ENCODE measurements around the gene ARHGAP18.
A peak's percentile ranks its signal among the peaks of the same experiment; 100 is the strongest.

Gene ARHGAP18

GRCh38 chr6:129631070-129631469 is 78.9 kb downstream of the ARHGAP18 start:
- no peak for DNase-seq
- TF ChIP-seq POLR2A (IDR thresholded peaks at IDR 0.05; ENCODE audit: low read length): no peak
- TF ChIP-seq GATA1 (IDR thresholded peaks at IDR 0.05; ENCODE audit: low read depth, low read length): no peak

DNA sequence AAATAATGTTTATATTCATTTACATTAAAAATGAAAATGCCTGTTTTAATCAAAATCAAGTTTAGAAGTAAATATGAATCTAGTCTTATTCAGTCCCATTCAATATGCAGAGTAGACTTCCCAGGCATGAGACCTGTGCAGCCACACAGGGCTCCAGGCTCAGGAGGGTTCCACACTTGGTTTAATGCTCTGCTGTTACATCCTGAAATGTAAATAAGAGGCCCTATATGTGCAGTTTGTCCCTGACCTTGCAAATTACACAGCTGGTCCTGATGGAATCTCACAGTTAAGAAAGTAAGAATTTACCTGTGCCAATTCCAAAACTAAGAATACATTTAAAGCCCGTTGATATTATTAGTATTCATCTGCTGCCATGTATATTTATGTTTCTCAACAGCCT is 79.4 kb downstream of the ARHGAP18 start:
- TF ChIP-seq POLR2A (IDR thresholded peaks at IDR 0.05; ENCODE audit: low read length) (no peak), GATA1 (IDR thresholded peaks at IDR 0.05; ENCODE audit: low read depth, low read length) (no peak)
- no peak for DNase-seq

DNA sequence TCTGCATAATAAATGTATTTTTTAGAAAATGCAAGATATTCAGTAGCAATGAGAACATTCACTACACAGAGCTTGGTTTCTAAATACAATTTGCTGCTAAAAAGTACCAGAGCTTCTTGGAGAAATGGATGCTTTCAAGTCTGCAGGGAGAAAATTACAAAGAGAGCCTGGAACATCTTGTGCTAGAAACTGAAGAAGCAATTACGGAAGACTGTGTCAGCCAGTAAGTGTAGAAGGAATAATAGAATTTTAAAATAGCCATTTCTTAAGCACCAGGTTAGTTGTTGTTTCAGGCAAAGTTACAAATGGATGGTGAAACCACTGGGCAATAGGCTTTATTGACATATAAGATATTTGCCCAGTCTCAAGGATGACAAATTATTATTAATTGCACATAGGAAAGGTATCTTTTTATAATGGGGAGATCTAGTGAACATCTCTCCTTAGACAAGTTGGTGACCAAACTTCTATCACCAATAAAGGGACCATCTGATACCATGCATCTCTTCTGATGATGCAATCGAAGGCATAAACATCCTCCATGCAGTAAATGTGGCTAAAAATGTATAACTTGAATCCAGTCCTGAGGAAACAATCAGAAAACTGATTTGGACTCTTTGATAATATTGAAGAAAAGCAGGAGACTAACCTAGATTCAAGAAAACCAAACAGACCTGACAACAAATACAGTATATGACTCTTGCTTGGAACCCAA is 81.7 kb downstream of the ARHGAP18 start:
- TF ChIP-seq POLR2A (IDR thresholded peaks at IDR 0.05; ENCODE audit: low read length) (no peak), GATA1 (IDR thresholded peaks at IDR 0.05; ENCODE audit: low read depth, low read length) (no peak)
- peak in 1 of 2 experiments; percentile 26 for DNase-seq

DNA sequence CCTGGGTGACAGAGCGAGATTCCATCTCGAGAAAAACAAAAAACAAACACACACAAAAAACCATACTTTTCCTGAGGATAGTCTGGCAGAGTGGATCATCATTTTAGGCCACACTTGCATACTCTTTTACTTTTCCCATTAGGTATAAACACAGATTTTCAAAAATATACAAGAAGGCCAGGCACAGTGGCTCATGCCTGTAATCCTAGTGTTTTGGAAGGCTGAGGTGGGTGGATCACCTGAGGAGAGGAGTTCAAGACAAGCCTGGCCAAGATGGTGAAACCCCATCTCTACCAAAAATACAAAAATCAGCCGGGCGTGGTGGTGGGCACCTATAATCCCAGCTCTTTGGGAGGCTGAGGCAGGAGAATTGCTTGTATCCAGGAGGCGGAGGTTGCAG is 85.5 kb downstream of the ARHGAP18 start:
- TF ChIP-seq GATA1 (IDR thresholded peaks at IDR 0.05; ENCODE audit: low read depth, low read length) (no peak), POLR2A (IDR thresholded peaks at IDR 0.05; ENCODE audit: low read length) (no peak)
- no peak for DNase-seq

- DNase-seq: no peak
- TF ChIP-seq GATA1 (IDR thresholded peaks at IDR 0.05; ENCODE audit: low read depth, low read length) (no peak), POLR2A (IDR thresholded peaks at IDR 0.05; ENCODE audit: low read length) (no peak)
These were observed 86.8 kb downstream of the ARHGAP18 start for GRCh38 chr6:129623008-129623732.

- TF ChIP-seq GATA1 (IDR thresholded peaks at IDR 0.05; ENCODE audit: low read depth, low read length) (no peak), POLR2A (IDR thresholded peaks at IDR 0.05; ENCODE audit: low read length) (no peak)
- peak; percentile 71 to 83 for DNase-seq
These were observed 88.7 kb downstream of the ARHGAP18 start for GRCh38 chr6:129621252-129621651.

GRCh38 chr6:129620234-129620610 is 89.8 kb downstream of the ARHGAP18 start:
- TF ChIP-seq GATA1 (IDR thresholded peaks at IDR 0.05; ENCODE audit: low read depth, low read length): no peak
- no peak for TF ChIP-seq POLR2A (IDR thresholded peaks at IDR 0.05; ENCODE audit: low read length)
- DNase-seq: no peak

DNA sequence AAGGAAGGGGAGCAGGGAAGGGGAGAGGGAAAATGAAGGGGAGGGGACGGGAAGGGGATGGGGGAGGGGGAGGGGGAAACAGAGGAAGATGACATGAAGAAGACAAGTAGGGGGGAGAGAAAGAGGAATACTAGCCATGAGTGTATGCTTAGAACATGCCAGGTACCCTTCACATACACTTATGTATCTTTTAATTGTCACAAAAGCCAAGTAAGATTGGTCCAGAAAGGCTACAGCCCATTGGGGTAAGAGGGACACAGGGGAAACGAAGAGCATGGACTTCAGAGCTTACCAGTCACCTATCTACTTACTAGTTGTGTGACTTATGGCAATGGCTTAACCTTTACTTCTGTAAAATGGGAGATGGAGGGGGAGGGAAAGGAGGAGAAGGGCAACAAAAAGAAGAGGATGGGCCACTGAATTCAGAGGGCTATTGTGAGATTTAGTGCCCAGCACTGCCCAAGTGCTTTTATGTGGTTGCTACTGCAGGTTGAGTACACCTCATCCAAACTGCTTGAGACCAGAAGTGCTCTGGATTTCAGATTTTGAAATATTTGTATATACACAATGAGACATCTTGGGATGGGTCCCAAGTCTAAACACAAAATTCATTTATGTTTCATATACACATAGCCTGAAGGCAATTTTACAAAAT is 90.3 kb downstream of the ARHGAP18 start:
- peak in 1 of 2 experiments; percentile 18 for DNase-seq
- no peak for TF ChIP-seq GATA1 (IDR thresholded peaks at IDR 0.05; ENCODE audit: low read depth, low read length)
- TF ChIP-seq POLR2A (IDR thresholded peaks at IDR 0.05; ENCODE audit: low read length): no peak

DNA sequence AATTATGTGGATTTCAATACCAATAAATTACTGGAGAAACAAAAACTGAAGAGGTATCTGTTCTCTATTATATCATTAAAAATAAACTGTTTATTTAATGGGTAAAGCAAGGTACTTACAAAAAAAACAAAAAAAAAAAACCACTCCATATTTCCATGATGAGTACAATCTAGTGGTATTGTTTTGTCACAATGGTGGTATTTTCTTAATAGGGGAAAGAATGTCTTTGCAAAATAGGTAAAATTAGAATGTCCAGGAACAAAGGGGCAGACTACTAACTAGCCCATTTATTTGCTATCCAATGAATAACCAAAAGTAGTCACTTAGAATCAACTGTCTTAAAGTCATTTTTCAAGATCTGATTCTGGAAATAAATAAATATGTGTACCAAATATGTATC is 92.0 kb downstream of the ARHGAP18 start:
- no peak for DNase-seq
- TF ChIP-seq POLR2A (IDR thresholded peaks at IDR 0.05; ENCODE audit: low read length) (no peak), GATA1 (IDR thresholded peaks at IDR 0.05; ENCODE audit: low read depth, low read length) (no peak)

- DNase-seq: no peak
- no peak for TF ChIP-seq GATA1 (IDR thresholded peaks at IDR 0.05; ENCODE audit: low read depth, low read length)
- no peak for TF ChIP-seq POLR2A (IDR thresholded peaks at IDR 0.05; ENCODE audit: low read length)
These were observed 94.5 kb downstream of the ARHGAP18 start for GRCh38 chr6:129615496-129615895.

DNA sequence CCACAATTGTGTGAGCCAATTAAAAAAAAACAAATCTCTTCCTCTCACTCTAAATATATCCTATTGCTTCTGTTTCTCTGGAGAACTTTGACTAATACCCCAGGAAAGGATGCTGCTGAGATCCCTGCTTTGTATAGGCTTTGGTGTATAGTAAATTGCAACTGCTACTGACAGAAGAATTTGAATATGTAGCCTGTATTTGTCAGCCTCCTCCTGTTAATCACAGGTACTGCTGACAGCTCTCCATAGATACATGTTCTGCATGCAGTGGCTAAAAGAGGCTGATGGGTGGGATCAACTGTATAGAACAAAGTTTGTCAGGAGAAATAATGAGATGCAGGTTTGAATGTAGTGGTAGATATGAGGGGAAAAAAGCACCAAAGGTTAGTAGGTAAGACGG is 95.0 kb downstream of the ARHGAP18 start:
- TF ChIP-seq GATA1 (IDR thresholded peaks at IDR 0.05; ENCODE audit: low read depth, low read length): no peak
- no peak for TF ChIP-seq POLR2A (IDR thresholded peaks at IDR 0.05; ENCODE audit: low read length)
- DNase-seq: no peak

DNA sequence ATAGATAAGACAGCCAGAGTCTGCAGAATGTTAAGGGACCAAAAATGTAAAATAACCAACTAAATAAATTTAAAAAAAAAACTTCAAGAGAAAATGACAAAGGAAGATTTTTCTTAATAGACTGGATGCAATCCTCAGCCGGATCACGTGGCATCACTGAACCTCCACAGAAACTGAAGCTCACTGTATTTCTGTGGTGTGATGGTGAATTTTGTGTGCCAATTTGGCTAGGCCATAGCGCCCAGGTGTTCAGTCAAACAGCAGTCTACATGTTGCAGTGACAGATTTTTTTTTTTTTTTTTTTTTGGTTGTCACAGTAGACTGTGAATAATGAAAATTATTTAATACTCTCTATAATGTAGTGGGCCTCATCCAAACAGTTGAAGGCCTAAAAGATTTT is 95.5 kb downstream of the ARHGAP18 start:
- no peak for TF ChIP-seq GATA1 (IDR thresholded peaks at IDR 0.05; ENCODE audit: low read depth, low read length)
- no peak for TF ChIP-seq POLR2A (IDR thresholded peaks at IDR 0.05; ENCODE audit: low read length)
- no peak for DNase-seq

DNA sequence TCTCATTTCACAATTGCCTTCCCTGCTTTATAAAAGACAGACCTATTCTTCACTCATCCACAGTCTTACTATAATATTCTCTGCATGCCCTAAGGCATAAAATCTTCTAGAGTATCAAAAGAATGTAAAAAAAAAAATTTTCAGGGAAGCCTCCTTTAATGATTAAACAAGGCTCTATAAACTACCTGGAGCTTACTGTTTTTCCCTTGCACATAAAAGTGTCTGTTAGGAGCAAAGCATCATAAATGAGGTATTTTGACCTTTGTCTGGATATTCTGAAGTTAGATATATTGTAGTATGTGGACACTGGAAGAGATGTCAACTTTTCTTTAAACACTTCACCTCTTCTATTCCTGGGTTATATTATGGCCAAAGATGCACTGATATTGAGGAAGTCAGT is 97.5 kb downstream of the ARHGAP18 start:
- no peak for DNase-seq

GRCh38 chr6:129609635-129610034 is 100.3 kb downstream of the ARHGAP18 start:
- no peak for DNase-seq
- TF ChIP-seq GATA1 (IDR thresholded peaks at IDR 0.05; ENCODE audit: low read depth, low read length) (no peak), POLR2A (IDR thresholded peaks at IDR 0.05; ENCODE audit: low read length) (no peak)

More for the DNA sequence above, 97.5 kb downstream of the ARHGAP18 start:
- TF ChIP-seq POLR2A (IDR thresholded peaks at IDR 0.05; ENCODE audit: low read length) (no peak), GATA1 (IDR thresholded peaks at IDR 0.05; ENCODE audit: low read depth, low read length) (no peak)
